Mesenchymal stem cell (in vitro differentiated cells and primary cell): ENCODE measurements around the gene SERINC5.
A peak's percentile ranks its signal among the peaks of the same experiment; 100 is the strongest.

Experiments used
- DNase-seq: peaks from one replicate; pipeline ENCODE4 v3.0.0-alpha.2; 2013
- H2AFZ ChIP-seq: one replicate; pipeline ENCODE4 v1.6.1; 2013; ENCODE audit warnings: low read depth, mild to moderate bottlenecking, control low read depth, inconsistent platforms, low read length, moderate library complexity
- H2AK5ac ChIP-seq: 2 replicates; pipeline ENCODE4 v1.6.1; 2013; ENCODE audit warnings: low read length, moderate library complexity, mild to moderate bottlenecking, inconsistent platforms; ENCODE audit not compliant: severe bottlenecking
- H2BK120ac ChIP-seq: one replicate; pipeline ENCODE4 v1.6.1; 2013; ENCODE audit warnings: low read depth, mild to moderate bottlenecking, inconsistent platforms, low read length, moderate library complexity
- H2BK12ac ChIP-seq, 2 experiments: one replicate each; pipeline ENCODE4 v1.6.1; 2013; ENCODE audit warnings: inconsistent platforms in 2 of 2, low read length in 2 of 2, mild to moderate bottlenecking in 2 of 2, moderate library complexity in 2 of 2, control low read depth in 1 of 2
- H2BK15ac ChIP-seq: one replicate; pipeline ENCODE4 v1.6.1; 2013; ENCODE audit warnings: mild to moderate bottlenecking, low read depth, inconsistent platforms; ENCODE audit not compliant: poor library complexity, severe bottlenecking
- H2BK5ac ChIP-seq: 2 replicates; pipeline ENCODE4 v1.6.1; 2013; ENCODE audit warnings: low read depth, mild to moderate bottlenecking, low read length, control low read depth, inconsistent platforms; ENCODE audit not compliant: poor library complexity, severe bottlenecking
- H3K14ac ChIP-seq, 2 experiments: one replicate each; pipeline ENCODE4 v1.6.1; 2013; ENCODE audit warnings: inconsistent platforms in 2 of 2, low read length in 2 of 2, control low read depth in 1 of 2, mild to moderate bottlenecking in 1 of 2, moderate library complexity in 1 of 2
- H3K18ac ChIP-seq, 2 experiments: one replicate each; pipeline ENCODE4 v1.6.1; 2013; ENCODE audit warnings: inconsistent platforms in 2 of 2, low read length in 2 of 2, control low read depth in 1 of 2, low read depth in 1 of 2, mild to moderate bottlenecking in 1 of 2
- H3K23ac ChIP-seq, 2 experiments: one replicate each; pipeline ENCODE4 v1.6.1; 2013; ENCODE audit warnings: inconsistent platforms in 2 of 2, low read length in 2 of 2, mild to moderate bottlenecking in 2 of 2, moderate library complexity in 2 of 2, control low read depth in 1 of 2
- H3K27ac ChIP-seq: 2 replicates; pipeline ENCODE4 v1.5.1; 2013; ENCODE audit warnings: mild to moderate bottlenecking, moderate library complexity, low read length, control low read depth, inconsistent platforms; ENCODE audit not compliant: poor library complexity, severe bottlenecking
- H3K27me3 ChIP-seq, 2 experiments: 2 replicates each; pipeline versions ENCODE4 v1.6.1 to v1.7.0; 2013; ENCODE audit warnings: low read length in 2 of 2, mild to moderate bottlenecking in 2 of 2, moderate library complexity in 2 of 2, control low read depth in 1 of 2, inconsistent platforms in 1 of 2; ENCODE audit not compliant: control insufficient read depth in 1 of 2, insufficient read depth in 1 of 2
- H3K36me3 ChIP-seq, 2 experiments: 2 replicates each; pipeline versions ENCODE4 v1.6.1 to v1.7.0; 2013; ENCODE audit warnings: low read length in 2 of 2, control low read depth in 1 of 2, inconsistent platforms in 1 of 2, low read depth in 1 of 2, mild to moderate bottlenecking in 1 of 2; ENCODE audit not compliant: insufficient read depth in 2 of 2, control insufficient read depth in 1 of 2
- H3K4ac ChIP-seq, 2 experiments: one replicate each; pipeline ENCODE4 v1.6.1; 2013; ENCODE audit warnings: inconsistent platforms in 2 of 2, low read length in 2 of 2, mild to moderate bottlenecking in 2 of 2, moderate library complexity in 2 of 2, control low read depth in 1 of 2, low read depth in 1 of 2
- H3K4me1 ChIP-seq: 2 replicates; pipeline ENCODE4 v1.6.1; 2013; ENCODE audit warnings: low read depth, low read length, control low read depth; ENCODE audit not compliant: control insufficient read depth, insufficient read depth
- H3K4me2 ChIP-seq: 2 replicates; pipeline ENCODE4 v1.6.1; 2013; ENCODE audit warnings: low read length, mild to moderate bottlenecking, inconsistent platforms; ENCODE audit not compliant: poor library complexity, severe bottlenecking
- H3K4me3 ChIP-seq, 2 experiments: 2 replicates each; pipeline versions ENCODE4 v1.5.1 to v1.7.0; 2013; ENCODE audit warnings: low read length in 2 of 2, mild to moderate bottlenecking in 2 of 2, control low read depth in 1 of 2, low read depth in 1 of 2; ENCODE audit not compliant: insufficient read depth in 1 of 2
- H3K79me1 ChIP-seq: replicated peaks from 2 replicates; pipeline ENCODE4 v1.6.1; 2013; ENCODE audit warnings: mild to moderate bottlenecking, control low read depth, low read length, inconsistent platforms; ENCODE audit not compliant: poor library complexity, severe bottlenecking
- H3K9ac ChIP-seq: 2 replicates; pipeline ENCODE4 v1.7.0; 2013; ENCODE audit warnings: mild to moderate bottlenecking, low read length, moderate library complexity
- H3K9me3 ChIP-seq: 2 replicates; pipeline ENCODE4 v1.7.0; 2013; ENCODE audit warnings: mild to moderate bottlenecking, low read length; ENCODE audit not compliant: control insufficient read depth
- H4K8ac ChIP-seq: one replicate; pipeline ENCODE4 v1.6.1; 2013; ENCODE audit warnings: inconsistent platforms, mild to moderate bottlenecking, low read length, moderate library complexity
- H4K91ac ChIP-seq: one replicate; pipeline ENCODE4 v1.6.1; 2013; ENCODE audit warnings: mild to moderate bottlenecking, low read length, inconsistent platforms
- WGBS: methylation state at CpG from one replicate; pipeline ENCODE4 v1.1.7; 2013; ENCODE audit warnings: mixed read lengths; 5-methylcytosine and 5-hydroxymethylcytosine counted together

Gene SERINC5

DNA sequence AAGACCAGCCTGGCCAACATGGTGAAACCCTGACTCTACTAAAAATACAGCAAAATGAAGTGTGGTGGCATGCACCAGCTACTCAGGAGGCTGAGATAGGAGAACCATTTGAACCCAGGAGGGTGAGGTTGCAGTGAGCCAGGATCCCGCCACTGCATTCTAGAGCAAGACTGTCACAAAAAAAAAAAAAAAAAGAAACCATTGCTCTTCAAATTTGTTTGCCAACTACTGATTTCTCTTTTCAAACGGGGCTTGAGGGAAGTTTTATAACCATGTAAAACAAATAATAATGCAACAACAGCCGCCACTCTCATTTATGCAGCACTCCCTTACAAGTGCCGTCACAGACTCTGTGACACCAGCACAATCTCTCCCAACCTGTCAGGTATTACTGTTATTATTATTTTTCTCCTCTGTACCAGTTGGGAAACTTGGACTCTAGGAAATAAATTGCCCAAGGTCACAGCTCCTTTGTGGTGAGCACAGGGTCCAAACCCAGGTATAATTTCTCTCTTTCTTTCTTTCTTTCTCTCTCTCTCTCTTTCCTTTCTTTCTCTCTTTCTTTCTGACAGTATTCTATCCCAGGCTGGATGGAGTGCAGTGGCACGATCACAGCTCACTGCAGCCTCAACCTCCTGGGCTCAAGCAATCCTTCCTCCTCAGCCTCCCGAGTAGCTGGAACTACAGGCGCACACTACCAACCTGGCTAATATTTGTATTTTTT is 25.4 kb downstream of the SERINC5 start:
- Histone ChIP-seq H2AK5ac (no peak overlapping the region), H3K4ac (peak overlapping the region in 1 of 2 experiments; percentile 26), H3K18ac (peak overlapping the region in 1 of 2 experiments; percentile 38), H3K36me3 (no peaks in the 10 kb centered on the region), H2BK15ac (no peak overlapping the region), H2BK120ac (no peak overlapping the region), H3K23ac (no peak overlapping the region), H3K4me3 (no peak overlapping the region), H3K9ac (no peak overlapping the region), H3K27ac (no peak overlapping the region), H3K9me3 (no peaks in the 10 kb centered on the region), H3K4me2 (no peak overlapping the region), H4K91ac (no peak overlapping the region), H3K27me3 (no peaks in the 10 kb centered on the region), H2AFZ (no peak overlapping the region), H2BK12ac (no peak overlapping the region), H4K8ac (no peak overlapping the region), H3K4me1 (peaks cover 2% of the 10 kb centered on the region), H3K14ac (no peak overlapping the region), H3K79me1 (peaks cover 16% of the 10 kb centered on the region), H2BK5ac (no peak overlapping the region)
- no peak for DNase-seq
- 83% methylated on average over 7 of the region's 7 CpGs for WGBS

DNA sequence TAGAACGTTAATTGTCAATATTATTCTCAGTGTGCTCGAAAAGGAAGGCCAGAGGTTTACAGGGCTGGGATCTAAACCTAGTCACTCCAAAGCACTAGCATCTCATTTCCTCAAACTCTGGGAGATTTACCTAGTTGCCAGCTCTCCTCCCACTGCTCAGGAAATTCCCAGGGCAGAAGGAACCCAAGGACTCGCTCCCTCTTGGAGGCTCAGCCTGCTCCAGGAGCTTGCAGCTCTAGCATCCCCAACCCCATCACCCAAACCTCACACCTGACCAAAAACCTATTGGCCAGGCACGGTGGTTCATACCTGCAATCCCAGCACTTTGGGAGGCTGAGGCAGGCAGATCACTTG is 26.0 kb downstream of the SERINC5 start:
- Histone ChIP-seq H3K23ac (no peak overlapping the region), H3K4ac (peak overlapping the region in 1 of 2 experiments; percentile 26), H3K4me2 (no peak overlapping the region), H3K79me1 (peaks cover 16% of the 10 kb centered on the region), H3K4me3 (no peak overlapping the region), H3K27ac (no peak overlapping the region), H2BK15ac (no peak overlapping the region), H4K8ac (no peak overlapping the region), H2BK12ac (no peak overlapping the region), H3K14ac (no peak overlapping the region), H3K4me1 (peaks cover 2% of the 10 kb centered on the region), H3K18ac (peak overlapping the region in 1 of 2 experiments; percentile 40), H3K9ac (no peak overlapping the region), H3K9me3 (no peaks in the 10 kb centered on the region), H3K27me3 (no peaks in the 10 kb centered on the region), H2AFZ (no peak overlapping the region), H4K91ac (no peak overlapping the region), H2BK120ac (no peak overlapping the region), H2AK5ac (no peak overlapping the region), H3K36me3 (no peaks in the 10 kb centered on the region), H2BK5ac (no peak overlapping the region)
- 70% methylated on average over 4 of the region's 4 CpGs for WGBS
- peak; percentile 29 for DNase-seq

DNA sequence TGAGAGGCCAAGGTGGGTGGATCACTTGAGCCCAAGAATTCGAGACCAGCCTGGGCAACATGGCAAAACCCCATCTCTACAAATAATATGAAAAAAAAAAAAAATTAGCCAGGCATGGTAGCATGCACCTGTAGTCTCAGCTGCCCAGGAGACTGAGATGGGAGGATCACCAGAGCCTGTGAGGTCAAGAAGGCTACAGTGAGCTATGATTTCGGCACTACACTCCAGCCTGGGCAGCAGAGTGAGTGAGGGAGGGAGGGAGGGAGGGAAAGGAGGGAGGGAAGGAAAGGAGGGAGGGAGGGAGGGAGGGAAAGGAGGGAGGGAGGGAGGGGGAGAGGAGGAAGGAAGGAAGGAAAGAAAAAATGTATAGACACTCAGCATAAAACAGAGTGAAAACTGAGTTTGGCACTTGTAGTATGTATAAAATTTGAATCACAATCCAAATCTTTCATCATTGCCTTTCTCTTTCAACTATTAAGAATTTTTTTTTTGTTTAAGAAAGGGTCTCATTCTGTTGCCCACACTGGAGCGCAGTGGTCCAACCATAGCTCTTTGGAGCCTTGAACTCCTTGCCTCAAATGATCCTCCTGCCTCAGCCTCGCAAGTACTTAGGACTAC is 27.8 kb downstream of the SERINC5 start:
- H2BK120ac ChIP-seq = no peak overlapping the region
- no peak overlapping the region for H3K9ac ChIP-seq
- 99% methylated on average over 3 of the region's 4 CpGs for WGBS
- no peak overlapping the region for H3K23ac ChIP-seq
- no peak overlapping the region for H3K18ac ChIP-seq
- no peak overlapping the region for H3K4ac ChIP-seq
- no peak overlapping the region for H3K4me3 ChIP-seq
- no peaks in the 10 kb centered on the region for H3K9me3 ChIP-seq
- no peak overlapping the region for H2BK15ac ChIP-seq
- H2AK5ac ChIP-seq = no peak overlapping the region
- H3K79me1 ChIP-seq = peaks cover 16% of the 10 kb centered on the region
- H3K27ac ChIP-seq = no peak overlapping the region
- peak overlapping the region in 1 of 2 experiments; percentile 15 for H2BK12ac ChIP-seq
- no peak for DNase-seq
- H3K27me3 ChIP-seq = no peaks in the 10 kb centered on the region
- no peak overlapping the region for H2AFZ ChIP-seq
- no peak overlapping the region for H4K91ac ChIP-seq
- H3K14ac ChIP-seq = no peak overlapping the region
- no peak overlapping the region for H3K4me2 ChIP-seq
- no peak overlapping the region for H2BK5ac ChIP-seq
- H3K4me1 ChIP-seq = peaks cover 2% of the 10 kb centered on the region
- H4K8ac ChIP-seq = no peak overlapping the region
- H3K36me3 ChIP-seq = no peaks in the 10 kb centered on the region

DNA sequence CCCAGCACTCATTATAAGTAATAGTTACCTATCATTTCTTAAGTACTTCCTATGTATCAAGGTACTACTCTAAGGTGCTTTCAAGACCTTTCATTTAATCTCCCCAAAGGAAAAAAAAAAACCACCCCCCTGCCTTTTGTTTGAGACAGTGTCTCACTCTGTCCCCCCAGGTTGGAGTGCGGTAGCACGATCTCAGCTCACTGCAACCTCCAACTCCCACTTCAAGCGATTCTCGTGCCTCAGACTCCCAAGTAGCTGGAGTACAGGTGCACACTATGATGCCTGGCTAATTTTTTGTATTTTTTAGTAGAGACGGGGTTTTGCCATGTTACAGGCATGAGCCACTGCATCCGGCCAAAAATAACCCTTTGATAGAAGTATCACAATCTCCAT is 29.9 kb downstream of the SERINC5 start:
- WGBS = 93% methylated on average over 6 of the region's 6 CpGs

More for the DNA sequence above, 29.9 kb downstream of the SERINC5 start:
- H3K9me3 ChIP-seq = no peaks in the 10 kb centered on the region
- H2BK12ac ChIP-seq = no peak overlapping the region
- H3K9ac ChIP-seq = no peak overlapping the region
- no peak overlapping the region for H3K18ac ChIP-seq
- no peaks in the 10 kb centered on the region for H3K36me3 ChIP-seq
- H3K4me2 ChIP-seq = no peak overlapping the region
- no peak for DNase-seq
- H2BK15ac ChIP-seq = no peak overlapping the region
- no peak overlapping the region for H3K4me3 ChIP-seq
- no peak overlapping the region for H2BK120ac ChIP-seq
- H3K14ac ChIP-seq = no peak overlapping the region
- no peak overlapping the region for H2BK5ac ChIP-seq
- no peak overlapping the region for H2AFZ ChIP-seq
- H4K91ac ChIP-seq = no peak overlapping the region
- H3K4me1 ChIP-seq = peaks cover 2% of the 10 kb centered on the region
- no peaks in the 10 kb centered on the region for H3K27me3 ChIP-seq
- no peak overlapping the region for H3K4ac ChIP-seq
- H3K23ac ChIP-seq = no peak overlapping the region
- H3K79me1 ChIP-seq = peaks cover 17% of the 10 kb centered on the region
- no peak overlapping the region for H2AK5ac ChIP-seq
- H4K8ac ChIP-seq = no peak overlapping the region
- H3K27ac ChIP-seq = no peak overlapping the region
